Keratinocyte (primary cell): ENCODE measurements around the gene TLL1.

Experiments used
- CTCF ChIP-seq, 3 experiments: IDR thresholded peaks in 1 of 3; conservative IDR thresholded peaks in 1 of 3; optimal IDR thresholded peaks in 1 of 3; 2 replicates in 2 of 3; 3 replicates in 1 of 3; pipeline versions ENCODE3 to v1.5.1; 2011; ENCODE audit warnings: low read length in 3 of 3, mild to moderate bottlenecking in 3 of 3, moderate library complexity in 2 of 3, control low read depth in 1 of 3, inconsistent platforms in 1 of 3; ENCODE audit not compliant: insufficient read depth in 2 of 3; ENCODE audit errors: extremely low read depth in 1 of 3
- EZH2 ChIP-seq: IDR thresholded peaks from one replicate; pipeline ENCODE4 v1.6.1; 2012; ENCODE audit warnings: inconsistent platforms, mild to moderate bottlenecking, low read length, moderate library complexity

GRCh38 chr4:165877286-165877685 is 4.2 kb downstream of the TLL1 start:
- no peak for TF ChIP-seq CTCF (optimal IDR thresholded peaks at IDR 0.05 in 1 of 3, IDR thresholded peaks at IDR 0.05 in 1 of 3, conservative IDR thresholded peaks at IDR 0.05 in 1 of 3; ENCODE audit: extremely low read depth in 1 of 3, insufficient read depth in 2 of 3, low read length in 3 of 3)
- TF ChIP-seq EZH2 = no peak
